ENCODE data around the gene MYO7B.

MYO7B gene

GRCh38 chr2:127535422-127535901 is at the start of gene MYO7B:
MYO7B (plus strand) TSS chr2:127535683; CDS start chr2:127559723, 24,040 bp downstream.
- DNase-seq: no peak

- DNase-seq: no peak
These were observed 49.8 kb upstream of the MYO7B start for GRCh38 chr2:127485694-127486071.

- DNase-seq: no peak
These were observed 49.0 kb upstream of the MYO7B start for GRCh38 chr2:127486247-127487058.

- no peak for DNase-seq
These were observed 45.2 kb upstream of the MYO7B start for GRCh38 chr2:127490283-127490682.

GRCh38 chr2:127498386-127498785 is 37.1 kb upstream of the MYO7B start:
- no peak for DNase-seq

GRCh38 chr2:127503491-127503890 is 32.0 kb upstream of the MYO7B start:
- DNase-seq: no peak

- DNase-seq: no peak
These were observed 30.7 kb upstream of the MYO7B start for GRCh38 chr2:127504552-127505430.

- DNase-seq: no peak
These were observed 29.0 kb upstream of the MYO7B start for GRCh38 chr2:127506510-127506909.

GRCh38 chr2:127508023-127508630 is 27.4 kb upstream of the MYO7B start:
- no peak for DNase-seq

GRCh38 chr2:127508631-127509034 is 26.9 kb upstream of the MYO7B start:
- DNase-seq: peak; percentile 29

GRCh38 chr2:127510073-127510472 is 25.4 kb upstream of the MYO7B start:
- no peak for DNase-seq

GRCh38 chr2:127511090-127511695 is 24.3 kb upstream of the MYO7B start:
- DNase-seq: no peak

GRCh38 chr2:127511917-127512316 is 23.6 kb upstream of the MYO7B start:
- no peak for DNase-seq

- no peak for DNase-seq
These were observed 23.1 kb upstream of the MYO7B start for GRCh38 chr2:127512362-127512761.

- DNase-seq: no peak
These were observed 21.4 kb upstream of the MYO7B start for GRCh38 chr2:127514076-127514475.

- no peak for DNase-seq
These were observed 21.0 kb upstream of the MYO7B start for GRCh38 chr2:127514485-127514884.

GRCh38 chr2:127515383-127515915 is 20.0 kb upstream of the MYO7B start:
- no peak for DNase-seq

- DNase-seq: no peak
These were observed 19.3 kb upstream of the MYO7B start for GRCh38 chr2:127516041-127516762.

GRCh38 chr2:127517465-127517864 is 18.0 kb upstream of the MYO7B start:
- DNase-seq: no peak

GRCh38 chr2:127520424-127520823 is 15.1 kb upstream of the MYO7B start:
- no peak for DNase-seq

- no peak for DNase-seq
These were observed 12.1 kb upstream of the MYO7B start for GRCh38 chr2:127523269-127523939.

All from NCI-H524 treated with DMSO at 0.1 percent for 48 hours (cell line).